Natural killer cell treated with Interleukin-12 subunit alpha and Interleukin-12 subunit beta and Interleukin-15 and Interleukin-18, amount 100 ng/mL, for 72 hours (primary cell): Measurements from ENCODE around the gene LOXHD1. TPM values are rescaled to one million over a fixed set of nuclear protein-coding genes. Genes with fewer than 3 reads are reported as not detected.

ENCODE experiments used
- ATAC-seq, 2 donors: fragments of 150-1000 bp; cut with Tn5 transposase in 1 of 2; sonication (Bioruptor Pico), chemical (Tn5 transposase) in 1 of 2; 2 replicates each; pipeline ENCODE4 v1.10.0; 2021
- DNase-seq: peaks from one replicate; pipeline ENCODE4 v3.0.0; 2022; ENCODE audit warnings: low spot score
- H3K27ac Mint-ChIP-seq, 2 donors: 1 replicate in 1 of 2; 2 replicates in 1 of 2; pipeline ENCODE4 v1.8.0; 2022; ENCODE audit warnings: mixed read lengths in 2 of 2, mild to moderate bottlenecking in 1 of 2, moderate library complexity in 1 of 2
- H3K27me3 Mint-ChIP-seq, 2 donors: 1 replicate in 1 of 2; 2 replicates in 1 of 2; pipeline ENCODE4 v1.8.0; 2022; ENCODE audit warnings: mixed read lengths in 2 of 2
- H3K36me3 Mint-ChIP-seq: one replicate; pipeline ENCODE4 v1.8.0; 2022; ENCODE audit warnings: mixed read lengths
- H3K4me1 Mint-ChIP-seq, 2 donors: 1 replicate in 1 of 2; 2 replicates in 1 of 2; pipeline ENCODE4 v1.8.0; 2022; ENCODE audit warnings: low read depth in 2 of 2, mixed read lengths in 2 of 2, mild to moderate bottlenecking in 1 of 2
- H3K4me3 Mint-ChIP-seq: one replicate; pipeline ENCODE4 v1.8.0; 2022; ENCODE audit warnings: mixed read lengths
- H3K9me3 Mint-ChIP-seq: 2 replicates; pipeline ENCODE4 v1.8.0; 2022; ENCODE audit warnings: mixed read lengths
- total RNA-seq, 2 donors: library from RNA; stranded (reverse); gene quantifications; one replicate each; pipeline ENCODE4 v1.2.3, GENCODE V29; 2022

LOXHD1 gene
- total RNA-seq, 2 donors from 2014 or later: not detected

- Mint-ChIP-seq H3K27ac (peak overlapping the region in 1 of 2 donors; percentile 23), H3K36me3 (no peaks in the 10 kb centered on the region), H3K4me1 (peaks cover 7 to 10% of the 10 kb centered on the region in 2 donors), H3K4me3 (no peak overlapping the region), H3K27me3 (peaks cover 24 to 32% of the 10 kb centered on the region in 2 donors), H3K9me3 (peaks cover 4% of the 10 kb centered on the region)
- ATAC-seq (no peak), DNase-seq (no peak)
Measured at GRCh38 chr18:46601141-46601805, 55.7 kb downstream of the LOXHD1 start.

- H3K27me3 Mint-ChIP-seq: peaks cover 3 to 14% of the 10 kb centered on the region in 2 donors
- DNase-seq: no peak
- H3K36me3 Mint-ChIP-seq: no peaks in the 10 kb centered on the region
- ATAC-seq: peak; percentile 59 to 67
- peaks cover 11% of the 10 kb centered on the region in 2 donors for H3K4me1 Mint-ChIP-seq
- H3K9me3 Mint-ChIP-seq: no peaks in the 10 kb centered on the region
- no peak overlapping the region for H3K27ac Mint-ChIP-seq
- no peak overlapping the region for H3K4me3 Mint-ChIP-seq
Measured at GRCh38 chr18:46596119-46596518, 60.9 kb downstream of the LOXHD1 start.

GRCh38 chr18:46591783-46592391 lies 65.1 kb downstream of the LOXHD1 start:
- Mint-ChIP-seq H3K27ac (no peak overlapping the region), H3K4me1 (peaks cover 11 to 17% of the 10 kb centered on the region in 2 donors), H3K9me3 (no peaks in the 10 kb centered on the region), H3K4me3 (no peak overlapping the region), H3K27me3 (peaks cover 0 to 10% of the 10 kb centered on the region in 2 donors), H3K36me3 (no peaks in the 10 kb centered on the region)
- ATAC-seq (no peak), DNase-seq (no peak)

- H3K36me3 Mint-ChIP-seq: no peaks in the 10 kb centered on the region
- peaks cover 0 to 10% of the 10 kb centered on the region in 2 donors for H3K27me3 Mint-ChIP-seq
- no peak for DNase-seq
- no peak for ATAC-seq
- no peak overlapping the region for H3K27ac Mint-ChIP-seq
- H3K9me3 Mint-ChIP-seq: no peaks in the 10 kb centered on the region
- H3K4me3 Mint-ChIP-seq: no peak overlapping the region
- H3K4me1 Mint-ChIP-seq: peaks cover 0 to 6% of the 10 kb centered on the region in 2 donors
Measured at GRCh38 chr18:46590103-46590502, 66.9 kb downstream of the LOXHD1 start.

DNA sequence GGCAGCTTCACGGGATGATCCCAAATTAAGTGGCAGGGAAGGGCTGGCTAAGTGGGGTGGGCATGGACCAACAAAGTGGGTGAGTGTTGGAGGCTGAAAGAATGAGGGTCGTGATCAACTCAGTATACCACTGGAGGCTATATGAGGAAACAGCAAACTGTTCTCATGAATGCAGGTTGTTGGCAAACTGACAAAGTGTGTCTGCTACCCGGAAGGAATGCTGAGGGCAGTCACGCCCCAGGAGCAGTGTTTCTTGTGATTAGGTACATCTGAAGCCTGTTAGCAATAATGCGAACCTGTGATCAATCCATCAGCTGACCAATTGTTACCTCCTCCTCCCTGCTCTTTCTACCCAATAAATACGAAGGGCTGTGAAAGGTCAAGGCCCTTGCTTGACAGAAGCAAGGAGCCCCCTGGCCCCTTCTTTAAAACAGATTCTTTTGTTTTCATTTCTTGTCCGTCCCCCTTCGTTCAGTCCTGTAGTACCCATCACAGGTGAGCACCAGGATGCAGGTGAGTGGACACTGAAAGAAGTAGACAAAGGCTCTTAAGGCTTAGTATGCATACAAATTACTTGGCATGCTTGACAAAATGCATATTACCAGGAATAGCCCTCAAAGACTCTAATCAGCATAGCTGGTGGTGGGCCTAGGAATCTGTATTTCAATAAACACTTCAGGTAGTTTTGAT lies 67.9 kb downstream of the LOXHD1 start:
- no peak for ATAC-seq
- H3K4me3 Mint-ChIP-seq: no peak overlapping the region
- no peaks in the 10 kb centered on the region for H3K9me3 Mint-ChIP-seq
- H3K36me3 Mint-ChIP-seq: no peaks in the 10 kb centered on the region
- peaks cover 0 to 6% of the 10 kb centered on the region in 2 donors for H3K4me1 Mint-ChIP-seq
- no peak for DNase-seq
- H3K27me3 Mint-ChIP-seq: peaks cover under 1 to 2% of the 10 kb centered on the region in 2 donors
- no peak overlapping the region for H3K27ac Mint-ChIP-seq

DNA sequence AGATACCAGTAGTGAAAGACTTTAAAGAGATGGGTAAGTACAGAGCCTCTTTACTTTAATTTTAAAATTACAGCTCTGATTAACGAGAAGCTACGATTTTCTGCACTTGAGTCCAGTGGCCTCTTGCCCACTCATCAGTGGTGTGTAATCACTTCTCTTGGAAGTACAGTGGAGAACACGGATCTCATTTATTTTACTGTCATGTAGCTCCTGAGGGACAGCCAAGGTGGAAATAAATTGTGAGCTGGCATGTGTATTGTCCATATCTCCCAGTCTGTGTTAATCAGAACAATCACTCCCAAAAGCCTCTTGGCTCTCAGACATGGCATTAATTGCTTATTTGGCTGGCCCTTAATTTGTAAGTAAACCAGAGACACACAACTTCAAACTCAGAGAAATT lies 69.4 kb downstream of the LOXHD1 start:
- DNase-seq (no peak), ATAC-seq (no peak)
- Mint-ChIP-seq H3K36me3 (no peaks in the 10 kb centered on the region), H3K4me3 (no peak overlapping the region), H3K27me3 (peaks cover 7 to 15% of the 10 kb centered on the region in 2 donors), H3K4me1 (peaks cover 0 to 6% of the 10 kb centered on the region in 2 donors), H3K27ac (no peak overlapping the region), H3K9me3 (no peaks in the 10 kb centered on the region)

DNA sequence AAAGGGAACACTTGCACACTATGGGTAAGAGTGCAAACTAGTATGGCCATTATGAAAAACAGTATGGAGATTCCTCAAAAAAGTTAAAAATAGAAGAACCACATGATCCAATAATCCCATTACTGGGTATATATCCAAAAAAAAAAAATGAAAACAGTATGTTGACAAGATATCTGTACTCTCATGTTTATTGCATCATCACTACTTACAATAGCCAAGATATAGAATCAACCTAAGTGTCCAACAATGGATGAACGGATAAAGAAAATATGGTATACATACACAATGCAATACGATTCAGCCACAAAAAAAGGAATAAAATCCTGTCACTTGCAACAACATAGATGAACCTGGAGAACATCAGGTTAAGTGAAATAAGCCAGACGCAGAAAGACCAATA lies 73.3 kb downstream of the LOXHD1 start:
- no peak for ATAC-seq
- H3K9me3 Mint-ChIP-seq: peaks cover 13% of the 10 kb centered on the region
- H3K27ac Mint-ChIP-seq: no peak overlapping the region
- peaks cover 0 to 4% of the 10 kb centered on the region in 2 donors for H3K4me1 Mint-ChIP-seq
- peaks cover 17% of the 10 kb centered on the region for H3K36me3 Mint-ChIP-seq
- H3K27me3 Mint-ChIP-seq: peaks cover 25 to 47% of the 10 kb centered on the region in 2 donors
- DNase-seq: no peak
- no peak overlapping the region for H3K4me3 Mint-ChIP-seq

GRCh38 chr18:46581648-46582047 lies 75.4 kb downstream of the LOXHD1 start:
- H3K9me3 Mint-ChIP-seq: peaks cover 13% of the 10 kb centered on the region
- no peak for ATAC-seq
- no peak overlapping the region for H3K4me3 Mint-ChIP-seq
- peaks cover 17% of the 10 kb centered on the region for H3K36me3 Mint-ChIP-seq
- H3K27ac Mint-ChIP-seq: no peak overlapping the region
- DNase-seq: no peak
- H3K4me1 Mint-ChIP-seq: no peaks in the 10 kb centered on the region
- peaks cover 27 to 47% of the 10 kb centered on the region in 2 donors for H3K27me3 Mint-ChIP-seq

- Mint-ChIP-seq H3K36me3 (peaks cover 17% of the 10 kb centered on the region), H3K4me1 (no peaks in the 10 kb centered on the region), H3K4me3 (no peak overlapping the region), H3K27me3 (peaks cover 25 to 44% of the 10 kb centered on the region in 2 donors), H3K9me3 (peaks cover 13% of the 10 kb centered on the region), H3K27ac (no peak overlapping the region)
- ATAC-seq (no peak), DNase-seq (no peak)
Measured at GRCh38 chr18:46578987-46579386, 78.0 kb downstream of the LOXHD1 start.

DNA sequence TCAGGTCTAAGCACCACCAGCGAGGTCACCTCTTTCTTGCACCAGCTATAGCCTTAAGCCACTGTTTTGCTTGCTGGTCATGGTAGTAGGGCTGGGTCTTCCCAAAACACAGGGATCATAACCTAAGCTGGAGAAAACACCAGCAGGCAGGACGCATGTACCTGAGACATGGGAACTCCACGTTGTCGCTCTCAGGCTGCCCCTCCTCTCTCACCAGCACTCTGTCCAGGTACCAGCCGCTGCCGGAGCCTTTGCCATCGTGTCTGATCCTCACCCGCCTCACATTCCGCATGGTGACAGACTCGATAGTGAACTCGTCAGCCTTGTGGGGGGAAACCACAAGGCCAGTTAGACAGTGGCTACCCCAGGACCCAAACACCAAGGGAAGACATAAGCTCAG lies 79.5 kb downstream of the LOXHD1 start:
- Mint-ChIP-seq H3K36me3 (peaks cover 17% of the 10 kb centered on the region), H3K4me1 (no peaks in the 10 kb centered on the region), H3K9me3 (peaks cover 13% of the 10 kb centered on the region), H3K27me3 (peaks cover 20 to 31% of the 10 kb centered on the region in 2 donors), H3K4me3 (no peak overlapping the region), H3K27ac (no peak overlapping the region)
- no peak for ATAC-seq
- DNase-seq: no peak

DNA sequence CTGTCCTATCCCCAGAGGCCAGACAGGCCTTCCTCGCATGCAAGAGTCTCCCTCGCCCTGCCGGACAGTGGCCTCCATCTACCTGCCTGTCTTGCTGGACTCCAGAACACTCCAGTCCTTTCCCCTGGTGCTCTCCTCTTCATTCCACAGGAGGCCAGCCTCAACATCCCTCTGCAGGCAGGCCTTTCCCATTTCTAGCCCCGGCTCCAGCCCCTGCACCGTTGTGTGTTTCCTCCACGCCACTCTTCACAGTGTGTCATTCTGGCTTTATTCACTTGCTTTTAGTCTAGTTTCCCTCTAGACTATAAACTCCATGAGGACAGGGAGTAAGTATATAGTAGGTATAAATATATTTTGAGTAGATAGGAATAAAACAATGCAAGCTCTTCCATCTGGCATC lies 81.2 kb downstream of the LOXHD1 start:
- no peak for ATAC-seq

DNA sequence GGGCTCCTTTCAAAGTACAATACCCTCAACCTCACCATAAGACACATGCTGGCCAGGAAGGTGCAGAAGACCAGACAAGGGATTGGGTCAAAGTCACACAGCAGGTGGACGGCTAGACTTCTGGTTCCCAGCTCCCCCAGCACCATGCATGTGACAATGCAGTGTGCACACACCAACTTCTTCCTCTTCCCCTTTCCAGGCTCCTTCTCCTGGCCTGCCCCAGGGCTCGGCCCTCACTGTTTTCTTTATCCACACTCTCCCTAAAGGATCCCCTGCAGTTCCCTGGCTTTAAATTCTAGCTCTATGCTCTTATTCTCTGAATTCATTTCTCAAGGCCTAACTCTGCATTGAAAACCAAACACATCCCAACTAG lies 82.3 kb downstream of the LOXHD1 start:
- Mint-ChIP-seq H3K4me1 (no peaks in the 10 kb centered on the region), H3K27me3 (peaks cover 3 to 7% of the 10 kb centered on the region in 2 donors), H3K36me3 (no peaks in the 10 kb centered on the region), H3K9me3 (no peaks in the 10 kb centered on the region), H3K4me3 (no peak overlapping the region), H3K27ac (no peak overlapping the region)
- DNase-seq (no peak), ATAC-seq (no peak)

More for the DNA sequence above, 81.2 kb downstream of the LOXHD1 start:
- no peak for DNase-seq
- Mint-ChIP-seq H3K4me1 (no peaks in the 10 kb centered on the region), H3K4me3 (no peak overlapping the region), H3K27ac (no peak overlapping the region), H3K27me3 (peaks cover 10 to 15% of the 10 kb centered on the region in 2 donors), H3K9me3 (peaks cover 3% of the 10 kb centered on the region), H3K36me3 (peaks cover 7% of the 10 kb centered on the region)

- Mint-ChIP-seq H3K9me3 (no peaks in the 10 kb centered on the region), H3K27ac (no peak overlapping the region), H3K36me3 (no peaks in the 10 kb centered on the region), H3K4me1 (no peaks in the 10 kb centered on the region), H3K4me3 (no peak overlapping the region), H3K27me3 (peaks cover 3 to 9% of the 10 kb centered on the region in 2 donors)
- no peak for DNase-seq
- ATAC-seq: no peak
Measured at GRCh38 chr18:46574000-46574742, 82.8 kb downstream of the LOXHD1 start.
